Measurements from ENCODE around the gene TIE1.

The TIE1 gene

DNA sequence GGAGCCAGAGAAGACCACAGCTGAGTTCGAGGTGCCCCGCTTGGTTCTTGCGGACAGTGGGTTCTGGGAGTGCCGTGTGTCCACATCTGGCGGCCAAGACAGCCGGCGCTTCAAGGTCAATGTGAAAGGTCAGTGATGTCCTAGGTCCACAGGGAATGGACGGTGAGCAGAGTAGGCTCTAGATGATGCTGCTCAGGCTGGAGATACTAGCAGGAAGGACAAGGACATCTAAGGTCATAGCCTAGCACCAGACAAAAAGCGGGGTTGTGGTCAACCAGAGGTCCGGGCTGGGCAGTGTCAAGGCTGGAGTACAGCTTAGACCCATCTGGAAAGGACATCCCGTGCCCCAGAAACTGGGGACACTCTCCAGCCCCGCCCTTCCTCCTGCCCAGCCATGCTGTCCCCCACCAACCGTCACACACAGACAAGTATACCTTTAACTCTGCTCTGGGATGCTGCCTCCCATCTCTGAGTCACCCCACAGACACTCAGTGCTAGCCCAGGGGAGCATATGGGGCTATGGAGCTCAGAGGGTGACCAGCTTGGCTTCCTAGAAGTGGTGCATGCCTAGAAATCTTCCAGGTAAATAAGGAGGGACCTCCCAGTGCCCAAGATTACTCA, 8.7 kb downstream of the TIE1 start:
- Histone ChIP-seq H3K9ac (ENCODE audit: low read length) (no peak overlapping the region), H3K4me1 (ENCODE audit: control insufficient read depth in 1 of 2, insufficient read depth in 2 of 2, low read length in 2 of 2) (no peaks in the 10 kb centered on the region), H3K79me1 (ENCODE audit: low read length) (no peaks in the 10 kb centered on the region), H4K8ac (ENCODE audit: low read depth, low read length) (no peak overlapping the region), H3K4me2 (ENCODE audit: low read length) (no peak overlapping the region), H2BK5ac (ENCODE audit: low read depth, low read length, poor library complexity) (no peak overlapping the region), H3K4ac (ENCODE audit: low read depth, low read length) (no peak overlapping the region), H4K91ac (ENCODE audit: low read depth, low read length) (no peak overlapping the region), H3K27ac (ENCODE audit: low read depth, low read length) (no peak overlapping the region), H2BK120ac (ENCODE audit: insufficient read depth, low read length, poor library complexity) (no peak overlapping the region), H3K23ac (ENCODE audit: low read length) (no peak overlapping the region), H3K18ac (ENCODE audit: low read length) (no peak overlapping the region), H4K12ac (ENCODE audit: low read depth, low read length) (no peak overlapping the region), H2AFZ (ENCODE audit: insufficient read depth, low read length, poor library complexity) (no peak overlapping the region), H3K79me2 (ENCODE audit: control insufficient read depth, insufficient read depth, low read length, poor library complexity) (no peaks in the 10 kb centered on the region), H3K9me3 (ENCODE audit: insufficient read depth, low read depth, low read length) (peaks cover 3% of the 10 kb centered on the region), H2BK12ac (ENCODE audit: low read length) (no peak overlapping the region), H2AK5ac (ENCODE audit: low read length) (no peak overlapping the region), H3K14ac (ENCODE audit: low read length) (no peak overlapping the region), H3K36me3 (ENCODE audit: control insufficient read depth in 1 of 2, insufficient read depth in 2 of 2, low read length in 2 of 2) (no peaks in the 10 kb centered on the region), H3K4me3 (ENCODE audit: low read depth, low read length) (no peak overlapping the region), H3K27me3 (ENCODE audit: insufficient read depth, low read length) (no peaks in the 10 kb centered on the region)
- no peak for DNase-seq
- no CpG with 5 or more reads among the region's 13 CpGs for WGBS (ENCODE audit: extremely low coverage, insufficient coverage, insufficient read length)

DNA sequence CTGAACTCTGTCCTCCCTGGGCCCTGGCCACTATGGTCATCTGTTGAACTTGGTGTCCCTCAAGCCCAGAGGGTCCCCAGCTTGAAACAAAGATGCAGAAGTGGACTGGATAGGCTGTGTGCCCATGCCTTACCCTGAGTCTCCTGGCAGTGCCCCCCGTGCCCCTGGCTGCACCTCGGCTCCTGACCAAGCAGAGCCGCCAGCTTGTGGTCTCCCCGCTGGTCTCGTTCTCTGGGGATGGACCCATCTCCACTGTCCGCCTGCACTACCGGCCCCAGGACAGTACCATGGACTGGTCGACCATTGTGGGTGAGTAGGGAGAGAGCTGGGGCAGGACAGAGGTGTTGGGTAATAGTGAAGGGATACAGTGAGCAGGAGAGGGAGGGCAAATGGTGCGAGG, 10.7 kb downstream of the TIE1 start:
- no peak overlapping the region for H2AFZ ChIP-seq (ENCODE audit: insufficient read depth, low read length, poor library complexity)
- no peak overlapping the region for H2BK120ac ChIP-seq (ENCODE audit: insufficient read depth, low read length, poor library complexity)
- H3K27ac ChIP-seq (ENCODE audit: low read depth, low read length) = no peak overlapping the region
- no peak overlapping the region for H3K9ac ChIP-seq (ENCODE audit: low read length)
- H2BK12ac ChIP-seq (ENCODE audit: low read length) = no peak overlapping the region
- H3K36me3 ChIP-seq (ENCODE audit: control insufficient read depth in 1 of 2, insufficient read depth in 2 of 2, low read length in 2 of 2) = no peaks in the 10 kb centered on the region
- no peak overlapping the region for H4K91ac ChIP-seq (ENCODE audit: low read depth, low read length)
- H3K27me3 ChIP-seq (ENCODE audit: insufficient read depth, low read length) = no peaks in the 10 kb centered on the region
- no peak for DNase-seq
- H3K4me1 ChIP-seq (ENCODE audit: control insufficient read depth in 1 of 2, insufficient read depth in 2 of 2, low read length in 2 of 2) = no peaks in the 10 kb centered on the region
- H4K12ac ChIP-seq (ENCODE audit: low read depth, low read length) = no peak overlapping the region
- no peak overlapping the region for H3K14ac ChIP-seq (ENCODE audit: low read length)
- H2BK5ac ChIP-seq (ENCODE audit: low read depth, low read length, poor library complexity) = no peak overlapping the region
- no peak overlapping the region for H4K8ac ChIP-seq (ENCODE audit: low read depth, low read length)
- no CpG with 5 or more reads among the region's 9 CpGs for WGBS (ENCODE audit: extremely low coverage, insufficient coverage, insufficient read length)
- H2AK5ac ChIP-seq (ENCODE audit: low read length) = no peak overlapping the region
- no peaks in the 10 kb centered on the region for H3K79me1 ChIP-seq (ENCODE audit: low read length)
- H3K9me3 ChIP-seq (ENCODE audit: insufficient read depth, low read depth, low read length) = peaks cover 2% of the 10 kb centered on the region
- no peak overlapping the region for H3K4ac ChIP-seq (ENCODE audit: low read depth, low read length)
- H3K4me3 ChIP-seq (ENCODE audit: low read depth, low read length) = peak overlapping the region; percentile 5
- no peaks in the 10 kb centered on the region for H3K79me2 ChIP-seq (ENCODE audit: control insufficient read depth, insufficient read depth, low read length, poor library complexity)
- no peak overlapping the region for H3K23ac ChIP-seq (ENCODE audit: low read length)
- H3K18ac ChIP-seq (ENCODE audit: low read length) = no peak overlapping the region
- H3K4me2 ChIP-seq (ENCODE audit: low read length) = no peak overlapping the region

DNA sequence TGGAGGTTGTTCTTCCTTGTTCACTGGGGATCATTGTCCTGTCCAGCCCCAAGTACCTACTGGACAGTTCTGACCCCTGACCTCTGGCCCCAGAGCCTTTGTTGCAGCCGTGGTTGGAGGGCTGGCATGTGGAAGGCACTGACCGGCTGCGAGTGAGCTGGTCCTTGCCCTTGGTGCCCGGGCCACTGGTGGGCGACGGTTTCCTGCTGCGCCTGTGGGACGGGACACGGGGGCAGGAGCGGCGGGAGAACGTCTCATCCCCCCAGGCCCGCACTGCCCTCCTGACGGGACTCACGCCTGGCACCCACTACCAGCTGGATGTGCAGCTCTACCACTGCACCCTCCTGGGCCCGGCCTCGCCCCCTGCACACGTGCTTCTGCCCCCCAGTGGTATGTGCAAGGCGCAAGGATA, 11.4 kb downstream of the TIE1 start:
- no peak overlapping the region for H2BK5ac ChIP-seq (ENCODE audit: low read depth, low read length, poor library complexity)
- no peaks in the 10 kb centered on the region for H3K27me3 ChIP-seq (ENCODE audit: insufficient read depth, low read length)
- H3K23ac ChIP-seq (ENCODE audit: low read length) = no peak overlapping the region
- H3K4me3 ChIP-seq (ENCODE audit: low read depth, low read length) = no peak overlapping the region
- H3K27ac ChIP-seq (ENCODE audit: low read depth, low read length) = no peak overlapping the region
- no peak overlapping the region for H4K8ac ChIP-seq (ENCODE audit: low read depth, low read length)
- no CpG with 5 or more reads among the region's 19 CpGs for WGBS (ENCODE audit: extremely low coverage, insufficient coverage, insufficient read length)
- H4K91ac ChIP-seq (ENCODE audit: low read depth, low read length) = no peak overlapping the region
- no peak for DNase-seq
- no peak overlapping the region for H3K9ac ChIP-seq (ENCODE audit: low read length)
- no peak overlapping the region for H2AK5ac ChIP-seq (ENCODE audit: low read length)
- peaks cover 2% of the 10 kb centered on the region for H3K9me3 ChIP-seq (ENCODE audit: insufficient read depth, low read depth, low read length)
- no peaks in the 10 kb centered on the region for H3K79me1 ChIP-seq (ENCODE audit: low read length)
- no peak overlapping the region for H3K4ac ChIP-seq (ENCODE audit: low read depth, low read length)
- no peak overlapping the region for H2BK120ac ChIP-seq (ENCODE audit: insufficient read depth, low read length, poor library complexity)
- H3K18ac ChIP-seq (ENCODE audit: low read length) = no peak overlapping the region
- H3K14ac ChIP-seq (ENCODE audit: low read length) = no peak overlapping the region
- H3K4me1 ChIP-seq (ENCODE audit: control insufficient read depth in 1 of 2, insufficient read depth in 2 of 2, low read length in 2 of 2) = no peaks in the 10 kb centered on the region
- H2BK12ac ChIP-seq (ENCODE audit: low read length) = no peak overlapping the region
- no peak overlapping the region for H2AFZ ChIP-seq (ENCODE audit: insufficient read depth, low read length, poor library complexity)
- H3K36me3 ChIP-seq (ENCODE audit: control insufficient read depth in 1 of 2, insufficient read depth in 2 of 2, low read length in 2 of 2) = no peaks in the 10 kb centered on the region
- no peaks in the 10 kb centered on the region for H3K79me2 ChIP-seq (ENCODE audit: control insufficient read depth, insufficient read depth, low read length, poor library complexity)
- no peak overlapping the region for H4K12ac ChIP-seq (ENCODE audit: low read depth, low read length)
- no peak overlapping the region for H3K4me2 ChIP-seq (ENCODE audit: low read length)

GRCh38 chr1:43312663-43313515, 12.1 kb downstream of the TIE1 start:
- no peaks in the 10 kb centered on the region for H3K4me1 ChIP-seq (ENCODE audit: control insufficient read depth in 1 of 2, insufficient read depth in 2 of 2, low read length in 2 of 2)
- H3K27me3 ChIP-seq (ENCODE audit: insufficient read depth, low read length) = no peaks in the 10 kb centered on the region
- H3K9me3 ChIP-seq (ENCODE audit: insufficient read depth, low read depth, low read length) = peaks cover 2% of the 10 kb centered on the region
- no peak overlapping the region for H4K91ac ChIP-seq (ENCODE audit: low read depth, low read length)
- H3K4me3 ChIP-seq (ENCODE audit: low read depth, low read length) = no peak overlapping the region
- no peaks in the 10 kb centered on the region for H3K79me1 ChIP-seq (ENCODE audit: low read length)
- H3K27ac ChIP-seq (ENCODE audit: low read depth, low read length) = no peak overlapping the region
- H2BK120ac ChIP-seq (ENCODE audit: insufficient read depth, low read length, poor library complexity) = no peak overlapping the region
- H3K23ac ChIP-seq (ENCODE audit: low read length) = no peak overlapping the region
- H3K4me2 ChIP-seq (ENCODE audit: low read length) = no peak overlapping the region
- H3K18ac ChIP-seq (ENCODE audit: low read length) = no peak overlapping the region
- DNase-seq = no peak
- no peak overlapping the region for H4K12ac ChIP-seq (ENCODE audit: low read depth, low read length)
- H2AFZ ChIP-seq (ENCODE audit: insufficient read depth, low read length, poor library complexity) = no peak overlapping the region
- no peak overlapping the region for H2BK12ac ChIP-seq (ENCODE audit: low read length)
- WGBS (ENCODE audit: extremely low coverage, insufficient coverage, insufficient read length) = no CpG with 5 or more reads among the region's 24 CpGs
- H3K36me3 ChIP-seq (ENCODE audit: control insufficient read depth in 1 of 2, insufficient read depth in 2 of 2, low read length in 2 of 2) = no peaks in the 10 kb centered on the region
- H4K8ac ChIP-seq (ENCODE audit: low read depth, low read length) = no peak overlapping the region
- no peak overlapping the region for H3K4ac ChIP-seq (ENCODE audit: low read depth, low read length)
- H3K9ac ChIP-seq (ENCODE audit: low read length) = no peak overlapping the region
- H2BK5ac ChIP-seq (ENCODE audit: low read depth, low read length, poor library complexity) = no peak overlapping the region
- H3K79me2 ChIP-seq (ENCODE audit: control insufficient read depth, insufficient read depth, low read length, poor library complexity) = no peaks in the 10 kb centered on the region
- H2AK5ac ChIP-seq (ENCODE audit: low read length) = no peak overlapping the region
- no peak overlapping the region for H3K14ac ChIP-seq (ENCODE audit: low read length)
